Measurements from ENCODE around the gene ADGB.

ADGB gene

DNA sequence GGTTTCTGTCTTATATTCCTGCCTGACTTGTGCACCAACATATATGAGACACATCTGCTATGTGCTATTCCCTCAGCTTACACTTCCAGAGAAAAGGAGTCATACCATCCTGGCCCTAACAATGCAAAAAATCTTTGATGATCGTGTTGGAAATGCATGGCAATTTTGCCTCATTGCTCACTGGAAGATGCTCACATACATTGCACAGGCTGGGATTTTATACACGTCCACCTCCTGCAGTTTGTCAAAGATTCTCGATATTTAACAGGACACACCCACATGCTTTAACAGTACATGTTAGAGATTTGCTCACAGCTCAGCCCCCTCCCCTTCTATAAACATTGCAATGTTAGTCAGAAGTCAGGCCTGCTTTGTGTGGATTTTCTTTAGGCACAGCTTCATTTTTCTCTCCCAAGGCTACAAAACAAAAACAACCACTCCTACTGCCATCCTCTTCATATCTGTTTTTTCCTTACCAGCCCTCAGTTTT is 66.1 kb downstream of the ADGB start:
- no peak for ATAC-seq
- H3K36me3 Mint-ChIP-seq (ENCODE audit: low read depth), result no peaks in the 10 kb centered on the region
- H3K27me3 Mint-ChIP-seq, result peaks cover 4% of the 10 kb centered on the region
- no peak overlapping the region for H3K27ac Mint-ChIP-seq
- DNase-seq, result no peak
- no peak overlapping the region for H3K4me3 Mint-ChIP-seq
- no peaks in the 10 kb centered on the region for H3K4me1 Mint-ChIP-seq
- H3K9me3 Mint-ChIP-seq, result peaks cover 6% of the 10 kb centered on the region

DNA sequence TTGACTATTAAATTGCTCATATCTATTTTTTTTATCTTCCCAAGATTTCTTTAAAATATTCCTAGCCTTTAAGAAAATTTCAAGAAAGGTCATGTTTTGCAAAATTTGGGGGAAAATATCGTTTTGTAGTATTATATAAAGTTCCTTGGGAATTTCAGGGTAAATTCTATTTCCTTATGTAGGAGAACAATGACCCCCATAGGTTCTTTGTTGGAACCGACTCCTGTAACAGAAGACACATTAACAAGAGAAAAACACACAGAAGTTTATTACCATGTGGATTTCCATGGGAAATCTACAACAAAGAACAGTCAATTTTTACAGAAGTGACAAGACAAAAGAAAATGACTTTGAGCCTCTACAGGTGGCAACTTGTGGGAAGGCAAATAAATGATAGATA is 68.1 kb downstream of the ADGB start:
- DNase-seq (no peak), ATAC-seq (no peak)
- no peaks in the 10 kb centered on the region for H3K36me3 Mint-ChIP-seq (ENCODE audit: low read depth)
- no peak overlapping the region for H3K4me3 Mint-ChIP-seq
- H3K27me3 Mint-ChIP-seq, result peaks cover 4% of the 10 kb centered on the region
- no peaks in the 10 kb centered on the region for H3K4me1 Mint-ChIP-seq
- H3K9me3 Mint-ChIP-seq, result peaks cover 4% of the 10 kb centered on the region
- no peak overlapping the region for H3K27ac Mint-ChIP-seq

DNA sequence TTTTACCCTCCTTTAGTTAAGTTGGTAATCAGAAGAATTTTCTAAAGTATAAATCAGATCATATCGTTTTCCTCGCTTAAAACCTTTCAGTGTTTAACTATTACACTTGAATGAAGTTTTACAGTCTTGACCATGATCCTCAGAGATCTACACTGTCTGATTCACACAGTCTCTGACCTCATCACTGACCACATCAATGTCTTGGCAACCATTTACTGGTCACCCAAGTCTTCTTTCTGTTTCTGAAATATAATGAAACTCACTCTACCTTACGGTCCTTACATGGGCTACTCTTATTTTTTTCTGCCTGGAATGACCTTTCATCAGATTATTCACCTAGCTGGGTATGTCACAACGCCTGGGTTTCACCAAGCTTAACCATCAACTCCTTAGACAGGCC is 71.4 kb downstream of the ADGB start:
- Mint-ChIP-seq H3K4me1 (no peaks in the 10 kb centered on the region), H3K27me3 (peaks cover 4% of the 10 kb centered on the region), H3K9me3 (no peaks in the 10 kb centered on the region), H3K27ac (no peak overlapping the region), H3K36me3 (ENCODE audit: low read depth) (no peaks in the 10 kb centered on the region), H3K4me3 (no peak overlapping the region)
- ATAC-seq (no peak), DNase-seq (no peak)

DNA sequence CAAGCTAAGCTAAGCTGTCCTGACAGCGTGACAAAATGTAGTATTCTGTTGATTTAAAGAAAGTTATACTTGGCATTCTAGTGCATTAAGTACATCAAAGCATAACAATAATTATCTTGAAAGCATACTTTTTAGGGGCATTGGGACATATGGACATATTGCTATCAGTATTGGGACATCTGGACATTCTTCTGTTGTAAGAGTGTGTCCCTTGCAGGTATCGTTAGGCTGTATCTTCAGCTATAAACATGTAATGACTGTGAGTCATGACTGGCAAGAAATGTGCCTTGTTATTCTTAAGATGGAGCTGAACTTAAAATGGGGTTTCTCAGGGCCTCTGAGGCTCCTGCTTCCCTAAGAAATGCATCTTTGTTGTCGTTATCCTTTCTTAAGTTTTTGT is 74.3 kb downstream of the ADGB start:
- Mint-ChIP-seq H3K27me3 (peaks cover 4% of the 10 kb centered on the region), H3K4me1 (no peaks in the 10 kb centered on the region), H3K36me3 (ENCODE audit: low read depth) (no peaks in the 10 kb centered on the region), H3K9me3 (no peaks in the 10 kb centered on the region), H3K4me3 (no peak overlapping the region), H3K27ac (no peak overlapping the region)
- DNase-seq (no peak), ATAC-seq (no peak)

DNA sequence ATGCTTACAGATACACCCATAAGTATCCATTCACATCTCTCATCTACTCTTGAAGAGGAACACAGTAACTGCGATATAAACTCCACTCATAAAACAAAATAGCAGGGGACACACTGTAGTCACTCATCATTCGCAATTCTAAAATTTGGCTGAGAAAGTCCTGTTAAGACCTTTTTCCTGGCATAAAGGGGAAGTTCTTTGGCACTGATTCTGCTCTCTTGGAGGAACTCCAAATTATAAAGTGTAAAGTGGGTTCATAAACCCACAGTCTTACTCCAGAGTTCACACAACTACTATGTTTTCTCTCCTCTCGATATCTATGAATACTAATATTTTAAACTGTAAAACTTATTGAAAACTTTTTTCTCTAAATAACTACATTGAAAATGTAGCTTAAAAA is 80.6 kb downstream of the ADGB start:
- H3K27ac Mint-ChIP-seq, result no peak overlapping the region
- H3K4me1 Mint-ChIP-seq, result no peaks in the 10 kb centered on the region
- ATAC-seq (no peak), DNase-seq (no peak)
- no peaks in the 10 kb centered on the region for H3K27me3 Mint-ChIP-seq
- H3K36me3 Mint-ChIP-seq (ENCODE audit: low read depth), result no peaks in the 10 kb centered on the region
- H3K9me3 Mint-ChIP-seq, result no peaks in the 10 kb centered on the region
- H3K4me3 Mint-ChIP-seq, result no peak overlapping the region

DNA sequence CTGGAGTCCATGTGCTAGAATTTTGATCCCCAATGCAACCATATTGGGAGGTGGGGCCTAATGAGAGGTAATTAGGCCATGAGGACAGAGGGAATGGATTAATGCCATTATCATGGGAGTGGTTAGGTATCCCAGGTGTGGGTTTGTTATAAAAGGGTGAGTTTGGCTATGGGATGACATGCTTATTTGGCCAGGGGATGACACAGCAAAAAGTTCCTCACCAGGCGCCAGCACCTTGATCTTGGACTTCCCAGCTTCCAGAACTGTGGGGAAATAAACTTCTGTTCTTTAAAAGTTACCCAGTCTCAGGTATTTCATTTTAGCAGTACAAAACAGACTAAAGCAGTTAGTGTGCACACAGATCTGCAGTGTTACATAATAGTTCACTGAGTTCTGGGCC is 84.1 kb downstream of the ADGB start:
- DNase-seq (no peak), ATAC-seq (no peak)
- no peak overlapping the region for H3K4me3 Mint-ChIP-seq
- no peaks in the 10 kb centered on the region for H3K36me3 Mint-ChIP-seq (ENCODE audit: low read depth)
- H3K9me3 Mint-ChIP-seq, result no peaks in the 10 kb centered on the region
- H3K4me1 Mint-ChIP-seq, result no peaks in the 10 kb centered on the region
- H3K27me3 Mint-ChIP-seq, result no peaks in the 10 kb centered on the region
- H3K27ac Mint-ChIP-seq, result no peak overlapping the region

DNA sequence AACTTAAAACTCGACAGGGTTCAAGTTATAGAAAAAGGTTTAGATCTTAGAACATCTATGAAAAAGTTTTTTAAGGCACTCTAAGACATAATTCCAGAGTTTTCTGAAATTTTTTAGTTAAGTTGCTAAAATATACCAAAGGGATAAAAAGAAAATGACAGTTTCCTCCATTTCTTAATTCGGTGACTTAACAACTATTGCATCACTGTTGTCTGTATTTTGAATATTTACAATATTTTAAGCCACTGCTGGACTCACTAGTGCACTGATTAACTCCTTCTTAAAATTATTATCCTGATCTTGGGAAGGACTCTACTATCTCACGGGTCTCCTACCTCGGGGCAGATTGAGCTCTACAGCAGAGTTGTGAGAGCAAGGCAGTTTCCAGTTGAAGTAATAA is 91.0 kb downstream of the ADGB start:
- DNase-seq (no peak), ATAC-seq (no peak)
- no peak overlapping the region for H3K4me3 Mint-ChIP-seq
- H3K27me3 Mint-ChIP-seq, result no peaks in the 10 kb centered on the region
- no peaks in the 10 kb centered on the region for H3K9me3 Mint-ChIP-seq
- H3K27ac Mint-ChIP-seq, result no peak overlapping the region
- H3K36me3 Mint-ChIP-seq (ENCODE audit: low read depth), result no peaks in the 10 kb centered on the region
- H3K4me1 Mint-ChIP-seq, result no peaks in the 10 kb centered on the region

DNA sequence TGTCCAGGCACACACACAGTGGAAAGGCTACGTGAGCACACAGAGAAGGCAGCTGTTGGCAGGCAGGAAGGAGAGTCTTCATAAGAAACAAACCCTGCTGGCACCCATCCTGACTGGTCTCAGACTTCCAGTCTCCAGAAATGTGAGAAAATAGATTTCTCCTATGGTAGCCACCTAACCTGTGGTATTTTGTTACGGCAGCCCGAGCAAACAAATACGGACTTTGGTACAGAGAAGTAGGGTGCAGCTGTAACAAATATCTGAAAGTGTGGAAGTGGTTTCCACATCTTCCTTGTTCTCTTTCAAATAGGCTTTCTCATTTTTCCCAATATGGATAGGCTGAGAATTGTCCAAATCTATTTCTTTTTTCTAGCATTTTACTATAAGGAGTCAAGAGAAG is 94.6 kb downstream of the ADGB start:
- no peaks in the 10 kb centered on the region for H3K36me3 Mint-ChIP-seq (ENCODE audit: low read depth)
- H3K9me3 Mint-ChIP-seq, result no peaks in the 10 kb centered on the region
- H3K4me1 Mint-ChIP-seq, result no peaks in the 10 kb centered on the region
- H3K4me3 Mint-ChIP-seq, result no peak overlapping the region
- H3K27me3 Mint-ChIP-seq, result no peaks in the 10 kb centered on the region
- DNase-seq (no peak), ATAC-seq (no peak)
- no peak overlapping the region for H3K27ac Mint-ChIP-seq

DNA sequence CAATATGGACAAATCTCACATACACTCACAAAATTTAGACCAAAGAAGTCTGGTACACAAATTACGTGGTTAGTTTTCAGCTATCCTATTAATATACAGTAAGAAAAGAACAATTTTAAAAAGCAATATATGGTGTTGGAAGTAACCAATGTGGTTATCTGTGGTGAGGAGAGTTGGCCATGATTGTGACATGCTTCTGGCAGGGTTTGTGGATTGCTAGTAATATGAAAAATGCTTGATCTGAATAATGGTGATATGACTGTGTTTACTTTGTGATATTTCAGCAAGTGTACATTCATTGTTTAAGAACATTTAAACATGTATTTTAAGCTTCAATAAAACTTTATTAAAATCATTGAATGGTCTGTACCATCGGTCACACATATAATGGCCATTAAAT is 99.1 kb downstream of the ADGB start:
- no peak overlapping the region for H3K27ac Mint-ChIP-seq
- DNase-seq, result no peak
- no peaks in the 10 kb centered on the region for H3K27me3 Mint-ChIP-seq
- no peak overlapping the region for H3K4me3 Mint-ChIP-seq
- ATAC-seq, result no peak
- H3K4me1 Mint-ChIP-seq, result no peaks in the 10 kb centered on the region
- no peaks in the 10 kb centered on the region for H3K9me3 Mint-ChIP-seq
- H3K36me3 Mint-ChIP-seq (ENCODE audit: low read depth), result no peaks in the 10 kb centered on the region

DNA sequence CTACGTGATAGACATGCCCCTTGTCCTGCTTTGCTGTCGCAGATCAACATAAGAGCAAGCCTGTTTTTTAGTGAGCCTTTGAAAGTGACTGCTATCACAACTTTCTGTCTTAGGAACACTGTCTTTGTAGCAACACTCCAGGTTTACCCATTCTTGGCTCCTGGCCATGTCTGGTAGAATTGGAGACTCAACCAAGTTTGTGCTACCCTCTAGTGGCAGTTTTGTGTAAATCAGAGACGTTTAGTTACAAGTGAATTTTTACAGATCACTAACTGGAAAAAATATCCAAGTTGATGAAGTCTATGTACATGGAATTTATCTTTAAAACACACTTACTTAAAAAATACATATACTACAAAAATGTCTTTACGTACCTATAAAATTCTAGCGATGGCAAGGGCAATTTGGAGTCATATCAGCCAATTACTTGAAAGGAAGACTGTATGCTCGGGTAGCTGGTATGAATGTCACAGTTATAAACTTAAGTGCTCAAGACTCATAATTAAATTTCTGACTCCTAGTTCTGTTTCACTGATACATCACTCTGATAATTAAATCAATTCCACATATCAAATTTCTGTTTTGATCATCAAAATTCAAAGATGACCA is 101.4 kb downstream of the ADGB start:
- DNase-seq, result peak; percentile 15
- Mint-ChIP-seq H3K4me3 (no peak overlapping the region), H3K9me3 (no peaks in the 10 kb centered on the region), H3K36me3 (ENCODE audit: low read depth) (no peaks in the 10 kb centered on the region), H3K27ac (no peak overlapping the region), H3K4me1 (no peaks in the 10 kb centered on the region), H3K27me3 (no peaks in the 10 kb centered on the region)
- no peak for ATAC-seq

DNA sequence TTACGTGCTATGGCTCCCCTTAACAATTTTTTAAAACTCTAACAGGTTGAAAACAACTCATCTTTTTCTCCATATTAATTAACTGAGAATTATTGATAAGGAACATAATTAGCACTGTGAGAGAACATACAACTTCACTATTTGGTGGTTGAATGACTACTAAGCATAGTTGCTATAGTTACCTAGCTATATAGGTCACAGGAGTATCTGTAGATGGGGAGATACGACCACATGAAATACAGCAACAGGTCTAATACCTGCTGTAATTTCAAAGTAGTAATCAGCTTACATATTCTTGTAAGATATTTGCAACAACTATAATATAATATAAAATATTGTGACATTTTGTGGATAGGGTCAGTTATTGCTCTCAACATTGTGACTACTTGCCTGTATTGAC is 102.9 kb downstream of the ADGB start:
- Mint-ChIP-seq H3K27me3 (no peaks in the 10 kb centered on the region), H3K4me1 (no peaks in the 10 kb centered on the region), H3K9me3 (no peaks in the 10 kb centered on the region), H3K36me3 (ENCODE audit: low read depth) (no peaks in the 10 kb centered on the region), H3K27ac (no peak overlapping the region), H3K4me3 (no peak overlapping the region)
- ATAC-seq (no peak), DNase-seq (no peak)

DNA sequence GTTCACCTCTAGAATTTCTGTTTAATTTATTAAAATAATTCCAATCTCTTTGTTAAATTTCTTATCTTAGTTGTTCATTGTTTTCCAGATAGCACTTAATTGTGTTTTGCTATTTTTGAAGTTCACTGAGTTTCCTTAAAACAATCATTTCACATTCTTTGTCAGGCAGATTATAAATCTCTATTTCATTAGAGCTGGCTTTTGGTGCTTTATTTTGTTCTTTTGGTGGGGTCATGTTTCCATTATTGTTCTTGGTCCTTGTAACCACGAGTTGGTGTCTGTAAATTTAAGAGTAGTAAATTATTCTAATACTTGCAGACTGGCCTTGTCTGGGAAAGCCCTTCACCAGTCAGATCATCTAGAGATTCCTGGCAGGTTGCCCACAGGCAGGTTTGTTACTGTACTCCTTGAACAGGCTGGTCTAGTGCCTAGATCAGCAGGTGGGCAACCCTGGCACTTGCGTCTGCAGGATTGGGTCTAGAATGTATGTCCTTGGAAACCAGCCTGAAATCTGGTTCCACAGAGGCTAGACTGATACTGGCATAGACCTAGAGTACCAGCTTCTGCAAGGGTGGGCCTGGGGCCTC is 110.4 kb downstream of the ADGB start:
- no peaks in the 10 kb centered on the region for H3K27me3 Mint-ChIP-seq
- no peak overlapping the region for H3K27ac Mint-ChIP-seq
- no peaks in the 10 kb centered on the region for H3K4me1 Mint-ChIP-seq
- no peak for DNase-seq
- ATAC-seq, result no peak
- no peak overlapping the region for H3K4me3 Mint-ChIP-seq
- no peaks in the 10 kb centered on the region for H3K36me3 Mint-ChIP-seq (ENCODE audit: low read depth)
- no peaks in the 10 kb centered on the region for H3K9me3 Mint-ChIP-seq

DNA sequence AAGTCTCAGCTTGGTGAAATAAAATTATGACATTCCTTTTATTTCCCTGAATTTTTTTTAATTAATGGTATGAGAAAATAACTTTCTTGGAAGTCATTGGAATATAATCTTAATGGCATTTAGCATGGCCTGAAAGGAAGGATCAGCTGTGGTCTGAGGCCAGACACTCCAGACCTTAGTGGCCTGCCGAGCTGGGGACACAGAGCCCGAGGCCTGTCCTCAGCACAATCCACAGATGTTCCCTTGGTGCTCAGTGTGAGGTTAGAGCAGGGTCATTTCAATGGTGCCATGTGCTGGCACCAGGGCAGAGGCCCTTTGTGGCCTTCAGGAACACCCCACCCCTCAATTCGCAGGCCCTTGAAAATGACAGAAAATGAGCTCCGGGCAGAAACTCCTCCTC is 120.6 kb downstream of the ADGB start:
- ATAC-seq (no peak), DNase-seq (no peak)
- H3K27me3 Mint-ChIP-seq, result no peaks in the 10 kb centered on the region
- H3K27ac Mint-ChIP-seq, result no peak overlapping the region
- no peak overlapping the region for H3K4me3 Mint-ChIP-seq
- H3K36me3 Mint-ChIP-seq (ENCODE audit: low read depth), result no peaks in the 10 kb centered on the region
- H3K9me3 Mint-ChIP-seq, result no peaks in the 10 kb centered on the region
- no peaks in the 10 kb centered on the region for H3K4me1 Mint-ChIP-seq

DNA sequence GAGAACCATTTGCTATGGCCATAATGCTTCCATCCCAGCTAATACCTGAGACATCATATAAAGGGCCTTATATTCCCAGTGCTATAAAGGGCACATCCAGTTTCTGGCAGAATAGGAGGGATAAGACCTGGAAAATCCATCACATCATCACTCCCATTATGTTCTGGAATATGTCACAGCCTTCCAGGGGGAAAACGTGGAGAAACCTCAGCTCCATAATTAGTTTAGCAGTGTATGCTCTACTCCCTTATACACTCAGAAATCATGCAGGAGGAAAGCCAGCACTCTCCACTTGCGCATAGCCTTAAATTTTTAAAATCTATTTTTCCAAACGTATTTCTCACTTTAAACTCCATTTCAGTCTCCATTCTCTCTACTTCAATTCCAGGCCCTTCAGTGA is 140.9 kb downstream of the ADGB start:
- H3K27me3 Mint-ChIP-seq, result no peaks in the 10 kb centered on the region
- ATAC-seq (no peak), DNase-seq (no peak)
- no peaks in the 10 kb centered on the region for H3K36me3 Mint-ChIP-seq (ENCODE audit: low read depth)
- no peaks in the 10 kb centered on the region for H3K4me1 Mint-ChIP-seq
- no peak overlapping the region for H3K27ac Mint-ChIP-seq
- H3K9me3 Mint-ChIP-seq, result no peaks in the 10 kb centered on the region
- no peak overlapping the region for H3K4me3 Mint-ChIP-seq

DNA sequence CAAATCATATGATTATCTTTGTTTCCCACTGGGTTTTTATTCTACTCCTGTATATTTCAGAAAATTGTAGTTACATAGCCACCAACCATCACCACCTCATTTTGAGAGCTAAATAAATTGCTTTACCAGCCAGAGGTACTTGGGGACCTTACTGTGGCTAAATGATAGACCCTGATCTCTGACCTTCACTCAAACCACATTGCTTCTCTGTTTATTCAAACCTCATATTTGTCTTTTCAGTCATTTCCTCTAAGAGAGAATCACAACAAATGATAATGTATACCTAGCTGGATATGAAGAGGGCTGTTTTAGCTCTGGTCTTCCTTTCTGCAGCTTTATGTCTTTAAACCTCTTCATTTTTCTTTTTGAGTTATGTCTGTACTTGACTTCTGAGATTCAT is 142.8 kb downstream of the ADGB start:
- Mint-ChIP-seq H3K27ac (no peak overlapping the region), H3K36me3 (ENCODE audit: low read depth) (no peaks in the 10 kb centered on the region), H3K9me3 (no peaks in the 10 kb centered on the region), H3K27me3 (no peaks in the 10 kb centered on the region), H3K4me1 (no peaks in the 10 kb centered on the region), H3K4me3 (no peak overlapping the region)
- DNase-seq, result no peak
- no peak for ATAC-seq

DNA sequence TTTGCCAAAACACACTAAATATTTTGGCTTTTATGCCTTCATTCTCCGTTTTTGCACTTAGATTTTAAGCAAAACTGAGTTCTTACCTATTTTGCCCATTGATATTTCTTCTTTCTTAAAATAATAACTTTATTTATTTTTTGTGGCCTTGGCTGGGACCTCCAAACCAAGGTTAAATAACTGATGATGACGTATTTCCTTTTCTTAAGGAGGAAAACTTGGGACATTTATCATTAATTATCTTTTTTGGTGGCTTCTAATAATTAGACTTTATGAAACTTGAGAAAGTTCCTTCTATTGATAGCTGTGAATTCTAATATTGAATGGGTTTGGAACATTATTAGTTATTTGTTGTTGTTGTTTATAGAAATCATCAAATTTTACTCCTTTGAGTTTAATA is 154.5 kb downstream of the ADGB start:
- no peaks in the 10 kb centered on the region for H3K4me1 Mint-ChIP-seq
- peaks cover 8% of the 10 kb centered on the region for H3K9me3 Mint-ChIP-seq

More for the DNA sequence above, 154.5 kb downstream of the ADGB start:
- H3K36me3 Mint-ChIP-seq (ENCODE audit: low read depth), result no peaks in the 10 kb centered on the region
- H3K4me3 Mint-ChIP-seq, result no peak overlapping the region
- peaks cover 3% of the 10 kb centered on the region for H3K27me3 Mint-ChIP-seq
- no peak overlapping the region for H3K27ac Mint-ChIP-seq
- no peak for ATAC-seq
- DNase-seq, result no peak

Measured in activated naive CD8-positive, alpha-beta T cell treated with anti-CD3 and anti-CD28 coated beads, Interleukin-2, amount 50 U/mL, for 24 hours (primary cell).